ENCODE results near the gene FGFR3. TPM values are rescaled to one million over a fixed set of nuclear protein-coding genes. Genes with fewer than 3 reads are reported as not detected.

The FGFR3 gene
- total and polyA plus RNA-seq, 9 of the 15 experiments (the other 6 are each of a cell fraction or from before 2014, with no cell fraction given) = 1.2 to 60.4 (median 12.7) TPM

- no peak for TF ChIP-seq IRF1 (CRISPR knock-in tag; IDR thresholded peaks at IDR 0.05; ENCODE audit: borderline replicate concordance)
- TF ChIP-seq, protein P1, sequence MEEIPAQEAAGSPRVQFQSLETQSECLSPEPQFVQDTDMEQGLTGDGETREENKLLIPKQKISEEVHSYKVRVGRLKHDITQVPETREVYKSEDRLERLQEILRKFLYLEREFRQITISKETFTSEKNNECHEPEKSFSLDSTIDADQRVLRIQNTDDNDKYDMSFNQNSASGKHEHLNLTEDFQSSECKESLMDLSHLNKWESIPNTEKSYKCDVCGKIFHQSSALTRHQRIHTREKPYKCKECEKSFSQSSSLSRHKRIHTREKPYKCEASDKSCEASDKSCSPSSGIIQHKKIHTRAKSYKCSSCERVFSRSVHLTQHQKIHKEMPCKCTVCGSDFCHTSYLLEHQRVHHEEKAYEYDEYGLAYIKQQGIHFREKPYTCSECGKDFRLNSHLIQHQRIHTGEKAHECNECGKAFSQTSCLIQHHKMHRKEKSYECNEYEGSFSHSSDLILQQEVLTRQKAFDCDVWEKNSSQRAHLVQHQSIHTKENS (CRISPR knock-in tag; IDR thresholded peaks at IDR 0.05) = no peak
- TF ChIP-seq ZNF584 (CRISPR knock-in tag; IDR thresholded peaks at IDR 0.05; ENCODE audit: low read depth) = no peak
- no peak; the same call in 1 of the 2 replicates for TF ChIP-seq STAG1 (CRISPR knock-in tag; IDR thresholded peaks at IDR 0.05; ENCODE audit: borderline replicate concordance)
- TF ChIP-seq SIX5 (IDR thresholded peaks at IDR 0.05; ENCODE audit: borderline replicate concordance in 1 of 2, insufficient read depth in 1 of 2, low read depth in 1 of 2, low read length in 2 of 2) = no peak
- no peak; the same call in 1 of the 2 replicates for TF ChIP-seq HIVEP1 (CRISPR knock-in tag; IDR thresholded peaks at IDR 0.05)
- no peak for TF ChIP-seq ZNF274 (IDR thresholded peaks at IDR 0.05; ENCODE audit: borderline replicate concordance, low read depth, low read length)
- TF ChIP-seq, protein P2, sequence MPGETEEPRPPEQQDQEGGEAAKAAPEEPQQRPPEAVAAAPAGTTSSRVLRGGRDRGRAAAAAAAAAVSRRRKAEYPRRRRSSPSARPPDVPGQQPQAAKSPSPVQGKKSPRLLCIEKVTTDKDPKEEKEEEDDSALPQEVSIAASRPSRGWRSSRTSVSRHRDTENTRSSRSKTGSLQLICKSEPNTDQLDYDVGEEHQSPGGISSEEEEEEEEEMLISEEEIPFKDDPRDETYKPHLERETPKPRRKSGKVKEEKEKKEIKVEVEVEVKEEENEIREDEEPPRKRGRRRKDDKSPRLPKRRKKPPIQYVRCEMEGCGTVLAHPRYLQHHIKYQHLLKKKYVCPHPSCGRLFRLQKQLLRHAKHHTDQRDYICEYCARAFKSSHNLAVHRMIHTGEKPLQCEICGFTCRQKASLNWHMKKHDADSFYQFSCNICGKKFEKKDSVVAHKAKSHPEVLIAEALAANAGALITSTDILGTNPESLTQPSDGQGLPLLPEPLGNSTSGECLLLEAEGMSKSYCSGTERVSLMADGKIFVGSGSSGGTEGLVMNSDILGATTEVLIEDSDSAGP (CRISPR knock-in tag; IDR thresholded peaks at IDR 0.05) = no peak
- no peak for TF ChIP-seq IFI16 (CRISPR knock-in tag; IDR thresholded peaks at IDR 0.05)
- TF ChIP-seq XRCC5 (IDR thresholded peaks at IDR 0.05; ENCODE audit: low read depth, low read length) = no peak
- TF ChIP-seq PCBP1 (IDR thresholded peaks at IDR 0.05; ENCODE audit: low read depth, low read length, poor library complexity, severe bottlenecking) = no peak
- peak in 1 of 3 experiments; percentile 34; a peak in 1 of 6 replicates for TF ChIP-seq ZBTB11 (CRISPR knock-in tag; IDR thresholded peaks at IDR 0.05)
- no peak for TF ChIP-seq HNRNPK (IDR thresholded peaks at IDR 0.05; ENCODE audit: low read depth, low read length, poor library complexity, severe bottlenecking)
- TF ChIP-seq ZFX (CRISPR knock-in tag; IDR thresholded peaks at IDR 0.05) = peak; percentile 45; the same call in 1 of the 2 replicates
- no peak for TF ChIP-seq TSC22D4 (tag; IDR thresholded peaks at IDR 0.05)
- TF ChIP-seq CREB3L1 (IDR thresholded peaks at IDR 0.05; ENCODE audit: borderline replicate concordance, low read depth) = no peak
Observed at GRCh38 chr4:1784789-1785591, 8.1 kb upstream of the FGFR3 start (continued).
